ENCODE results near the gene AQP10.

DNA sequence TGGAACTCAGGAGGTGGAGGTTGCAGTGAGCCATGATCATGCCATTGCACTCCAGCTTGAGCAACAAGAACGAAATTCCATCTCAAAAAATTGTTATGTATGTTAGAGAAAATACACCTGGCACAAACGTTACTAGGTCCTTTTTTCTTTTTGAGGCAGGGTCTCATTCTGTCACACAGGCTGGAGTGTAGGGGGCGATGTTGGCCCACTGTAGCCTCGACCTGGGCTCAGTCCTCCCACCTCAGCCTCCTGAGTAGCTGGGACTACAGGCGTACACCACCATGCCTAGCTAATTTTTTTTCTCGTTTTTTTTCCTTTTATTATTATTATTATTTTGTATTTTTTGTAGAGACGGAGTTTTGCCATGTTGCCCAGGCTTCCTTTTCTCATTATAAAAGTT lies 44.1 kb upstream of the AQP10 start:
- TF ChIP-seq CTCF (IDR thresholded peaks at IDR 0.05 in 4 of 5, conservative IDR thresholded peaks at IDR 0.05 in 1 of 5) (no peak), POLR2A (IDR thresholded peaks at IDR 0.05) (no peak)

All from gastrocnemius medialis (tissue), 4 donors.